DOHH2 (cell line): ENCODE data around the gene USP8.

ENCODE experiments used
- CTCF ChIP-seq: fragments of 200-600 bp; sonication (generic); IDR thresholded peaks from one replicate; pipeline ENCODE4 v1.5.1; 2014; ENCODE audit warnings: antibody characterized with exemption, mild to moderate bottlenecking, low read depth, low read length; ENCODE audit not compliant: poor library complexity, severe bottlenecking
- EZH2phosphoT487 ChIP-seq: fragments of 200-600 bp; sonication (generic); IDR thresholded peaks from 2 replicates; pipeline ENCODE4 v1.6.1; 2017; ENCODE audit warnings: borderline replicate concordance, mild to moderate bottlenecking, antibody characterized with exemption, low read length, moderate library complexity, mixed read lengths

GRCh38 chr15:50552238-50552637, 128.0 kb downstream of the USP8 start:
- TF ChIP-seq CTCF (no peak), EZH2phosphoT487 (no peak)
